ENCODE data around the gene WRNIP1.

GRCh38 chr6:2828629-2829028 lies 63.4 kb downstream of the WRNIP1 start:
- TF ChIP-seq RNF2 (IDR thresholded peaks at IDR 0.05; ENCODE audit: borderline replicate concordance, low read depth, low read length, missing control alignments, poor library complexity, severe bottlenecking) (no peak), SP2 (IDR thresholded peaks at IDR 0.05; ENCODE audit: low read length) (no peak), EGR1 (IDR thresholded peaks at IDR 0.05; ENCODE audit: borderline replicate concordance, low read depth, low read length) (no peak)
- TF ChIP-seq, protein P1, sequence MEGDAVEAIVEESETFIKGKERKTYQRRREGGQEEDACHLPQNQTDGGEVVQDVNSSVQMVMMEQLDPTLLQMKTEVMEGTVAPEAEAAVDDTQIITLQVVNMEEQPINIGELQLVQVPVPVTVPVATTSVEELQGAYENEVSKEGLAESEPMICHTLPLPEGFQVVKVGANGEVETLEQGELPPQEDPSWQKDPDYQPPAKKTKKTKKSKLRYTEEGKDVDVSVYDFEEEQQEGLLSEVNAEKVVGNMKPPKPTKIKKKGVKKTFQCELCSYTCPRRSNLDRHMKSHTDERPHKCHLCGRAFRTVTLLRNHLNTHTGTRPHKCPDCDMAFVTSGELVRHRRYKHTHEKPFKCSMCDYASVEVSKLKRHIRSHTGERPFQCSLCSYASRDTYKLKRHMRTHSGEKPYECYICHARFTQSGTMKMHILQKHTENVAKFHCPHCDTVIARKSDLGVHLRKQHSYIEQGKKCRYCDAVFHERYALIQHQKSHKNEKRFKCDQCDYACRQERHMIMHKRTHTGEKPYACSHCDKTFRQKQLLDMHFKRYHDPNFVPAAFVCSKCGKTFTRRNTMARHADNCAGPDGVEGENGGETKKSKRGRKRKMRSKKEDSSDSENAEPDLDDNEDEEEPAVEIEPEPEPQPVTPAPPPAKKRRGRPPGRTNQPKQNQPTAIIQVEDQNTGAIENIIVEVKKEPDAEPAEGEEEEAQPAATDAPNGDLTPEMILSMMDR (IDR thresholded peaks at IDR 0.05; ENCODE audit: control extremely low read depth in 1 of 3, insufficient read depth in 1 of 3, low read depth in 1 of 3, low read length in 3 of 3), result no peak

Measured in H1 (cell line).